ENCODE results near the gene XRCC1.

- TF ChIP-seq CTCF (IDR thresholded peaks at IDR 0.05; ENCODE audit: insufficient read depth, low read depth, low read length) (no peak), EZH2 (IDR thresholded peaks at IDR 0.05; ENCODE audit: insufficient read depth, low read length) (no peak)
These were observed 9.2 kb upstream of the XRCC1 start for GRCh38 chr19:43584484-43584883.
